ENCODE data around the gene ANKMY1. TPM values are rescaled to one million over a fixed set of nuclear protein-coding genes. Genes with fewer than 3 reads are reported as not detected.

ANKMY1 gene
- total RNA-seq, 1 experiment from 2014 or later = 85.7 TPM

- DNase-seq = no peak
- peak overlapping the region; percentile 98; the same call in 1 of the 2 replicates for H3K27ac ChIP-seq
- no peaks in the 10 kb centered on the region for H3K27me3 ChIP-seq (ENCODE audit: insufficient read depth, low read depth)
- no peak overlapping the region for H3K4me3 ChIP-seq
- ChIA-PET POLR2A (ENCODE audit: unreplicated experiment) (interaction anchor here (0.5 kb wide), 1 partner anchor 9 kb away, joined by 3 read pairs; no protein-coding TSS in a partner anchor), CTCF (no interaction called here)
- peaks cover 62% of the 10 kb centered on the region for H3K79me2 ChIP-seq (ENCODE audit: low read depth)
- no TSS peak for BruUV-seq (replicated peaks)
- peaks cover 51% of the 10 kb centered on the region for H3K4me1 ChIP-seq (replicated peaks; ENCODE audit: insufficient read depth)
- TF ChIP-seq, protein P1, sequence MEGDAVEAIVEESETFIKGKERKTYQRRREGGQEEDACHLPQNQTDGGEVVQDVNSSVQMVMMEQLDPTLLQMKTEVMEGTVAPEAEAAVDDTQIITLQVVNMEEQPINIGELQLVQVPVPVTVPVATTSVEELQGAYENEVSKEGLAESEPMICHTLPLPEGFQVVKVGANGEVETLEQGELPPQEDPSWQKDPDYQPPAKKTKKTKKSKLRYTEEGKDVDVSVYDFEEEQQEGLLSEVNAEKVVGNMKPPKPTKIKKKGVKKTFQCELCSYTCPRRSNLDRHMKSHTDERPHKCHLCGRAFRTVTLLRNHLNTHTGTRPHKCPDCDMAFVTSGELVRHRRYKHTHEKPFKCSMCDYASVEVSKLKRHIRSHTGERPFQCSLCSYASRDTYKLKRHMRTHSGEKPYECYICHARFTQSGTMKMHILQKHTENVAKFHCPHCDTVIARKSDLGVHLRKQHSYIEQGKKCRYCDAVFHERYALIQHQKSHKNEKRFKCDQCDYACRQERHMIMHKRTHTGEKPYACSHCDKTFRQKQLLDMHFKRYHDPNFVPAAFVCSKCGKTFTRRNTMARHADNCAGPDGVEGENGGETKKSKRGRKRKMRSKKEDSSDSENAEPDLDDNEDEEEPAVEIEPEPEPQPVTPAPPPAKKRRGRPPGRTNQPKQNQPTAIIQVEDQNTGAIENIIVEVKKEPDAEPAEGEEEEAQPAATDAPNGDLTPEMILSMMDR (conservative IDR thresholded peaks at IDR 0.05) = no peak
- no peak for TF ChIP-seq EZH2 (IDR thresholded peaks at IDR 0.05; ENCODE audit: low read depth)
- H3K36me3 ChIP-seq (ENCODE audit: low read depth) = peaks cover 9% of the 10 kb centered on the region
- H4K20me1 ChIP-seq (ENCODE audit: insufficient read depth) = peaks cover 74% of the 10 kb centered on the region
- peaks cover 47% of the 10 kb centered on the region for H3F3A ChIP-seq (ENCODE audit: insufficient read depth, low read depth)
- peak overlapping the region; percentile 83 for H3K4me2 ChIP-seq
- no peaks in the 10 kb centered on the region for H3K9me3 ChIP-seq (ENCODE audit: insufficient read depth, low read depth)
- H3K9me2 ChIP-seq (ENCODE audit: insufficient read depth) = no peaks in the 10 kb centered on the region
- intact Hi-C loops (cut with micrococcal nuclease; ENCODE audit: unreplicated experiment) = no loop called here
- no peak overlapping the region for H2AFZ ChIP-seq
These were observed 20.3 kb upstream of the ANKMY1 start for GRCh38 chr2:240578110-240578450.

- Histone ChIP-seq H3K9me2 (ENCODE audit: insufficient read depth) (no peaks in the 10 kb centered on the region), H3K36me3 (ENCODE audit: low read depth) (peaks cover 9% of the 10 kb centered on the region), H3K9me3 (ENCODE audit: insufficient read depth, low read depth) (no peaks in the 10 kb centered on the region), H2AFZ (no peak overlapping the region), H4K20me1 (ENCODE audit: insufficient read depth) (peaks cover 78% of the 10 kb centered on the region), H3K4me3 (no peak overlapping the region), H3K27me3 (ENCODE audit: insufficient read depth, low read depth) (no peaks in the 10 kb centered on the region), H3K4me1 (replicated peaks; ENCODE audit: insufficient read depth) (peaks cover 50% of the 10 kb centered on the region), H3K79me2 (ENCODE audit: low read depth) (peaks cover 57% of the 10 kb centered on the region), H3K4me2 (no peak overlapping the region), H3F3A (ENCODE audit: insufficient read depth, low read depth) (peaks cover 46% of the 10 kb centered on the region), H3K27ac (no peak overlapping the region)
- ChIA-PET POLR2A (ENCODE audit: unreplicated experiment) (no interaction called here), CTCF (no interaction called here)
- no peak for DNase-seq
- no TSS peak for BruUV-seq (replicated peaks)
- intact Hi-C loops (cut with micrococcal nuclease; ENCODE audit: unreplicated experiment) = no loop called here
- TF ChIP-seq EZH2 (IDR thresholded peaks at IDR 0.05; ENCODE audit: low read depth) = no peak
- TF ChIP-seq, protein P1 (conservative IDR thresholded peaks at IDR 0.05) = no peak
These were observed 19.7 kb upstream of the ANKMY1 start for GRCh38 chr2:240577281-240578109.

- DNase-seq = no peak
- H3K9me2 ChIP-seq (ENCODE audit: insufficient read depth) = no peaks in the 10 kb centered on the region
- ChIA-PET POLR2A (ENCODE audit: unreplicated experiment) (no interaction called here), CTCF (no interaction called here)
- intact Hi-C loops (cut with micrococcal nuclease; ENCODE audit: unreplicated experiment) = no loop called here
- H3K4me1 ChIP-seq (replicated peaks; ENCODE audit: insufficient read depth) = peaks cover 41% of the 10 kb centered on the region
- H3K27ac ChIP-seq = no peak overlapping the region
- no peaks in the 10 kb centered on the region for H3K27me3 ChIP-seq (ENCODE audit: insufficient read depth, low read depth)
- H3K4me2 ChIP-seq = no peak overlapping the region
- H3K36me3 ChIP-seq (ENCODE audit: low read depth) = peaks cover 9% of the 10 kb centered on the region
- H2AFZ ChIP-seq = no peak overlapping the region
- TF ChIP-seq, protein P1 (conservative IDR thresholded peaks at IDR 0.05) = no peak
- H3K9me3 ChIP-seq (ENCODE audit: insufficient read depth, low read depth) = no peaks in the 10 kb centered on the region
- peaks cover 87% of the 10 kb centered on the region for H4K20me1 ChIP-seq (ENCODE audit: insufficient read depth)
- H3K4me3 ChIP-seq = no peak overlapping the region
- H3F3A ChIP-seq (ENCODE audit: insufficient read depth, low read depth) = peaks cover 38% of the 10 kb centered on the region
- no TSS peak for BruUV-seq (replicated peaks)
- H3K79me2 ChIP-seq (ENCODE audit: low read depth) = peaks cover 52% of the 10 kb centered on the region
These were observed 18.8 kb upstream of the ANKMY1 start for GRCh38 chr2:240576436-240577205.
